GM12878 (cell line): ENCODE results near the gene CD70. TPM values are rescaled to one million over a fixed set of nuclear protein-coding genes. Genes with fewer than 3 reads are reported as not detected.

Experiments used
- ATAC-seq: fragments of 200-7000 bp; cut with Tn5 transposase; 3 replicates; pipeline ENCODE4 v1.9.1; 2020; ENCODE audit warnings: mild to moderate bottlenecking, moderate library complexity
- BruUV-seq: library from RNA; stranded (reverse); fragments of 400-500 nt; replicated peaks from 2 replicates; lab custom pipeline; 2021; lab: Mats Ljungman, UMichigan
- CTCF ChIA-PET: fragments of 300-600 bp; sonication (Branson Sonifier 250); formaldehyde crosslinking; extraction: SDS; loops from one replicate; lab custom pipeline; 2021; ENCODE audit warnings: inconsistent platforms; lab: Yijun Ruan, JAX
- POLR2A ChIA-PET: fragments of 350-600 bp; formaldehyde crosslinking; extraction: SDS; loops from one replicate; lab custom pipeline; 2021; ENCODE audit warnings: inconsistent platforms; lab: Charles Lee
- RAD21 ChIA-PET: fragments of 300-600 bp; sonication (Branson Sonifier 250); formaldehyde crosslinking; loops from one replicate; lab custom pipeline; 2023; ENCODE audit warnings: antibody characterized with exemption; ENCODE audit not compliant: unreplicated experiment; lab: Charles Lee
- SMC1A ChIA-PET: fragments of 300-600 bp; sonication (Branson Sonifier 250); formaldehyde crosslinking; loops from one replicate; lab custom pipeline; 2023; ENCODE audit not compliant: unreplicated experiment, uncharacterized antibody; lab: Charles Lee
- DNase-seq: peaks from one replicate; pipeline ENCODE4 v3.0.0-alpha.2; 2011; ENCODE audit warnings: low read depth, low spot score
- FAIRE-seq: peaks from 3 replicates; lab custom pipeline; 2011; peaks lifted over from hg19 to GRCh38; lab: Jason Lieb, UNC
- H2AFZ ChIP-seq: 2 replicates; pipeline ENCODE4 v1.6.0; 2011; ENCODE audit warnings: low read depth, low read length, control low read depth; ENCODE audit not compliant: control insufficient read depth
- H3K27ac ChIP-seq: 2 replicates; pipeline ENCODE4 v1.5.1; 2011; ENCODE audit warnings: control low read depth; ENCODE audit not compliant: control insufficient read depth, insufficient read depth
- H3K27me3 ChIP-seq, 2 experiments: replicated peaks in 1 of 2; 2 replicates each; pipeline versions ENCODE4 v1.6.0 to v1.6.1; 2011; ENCODE audit warnings: low read length in 1 of 2; ENCODE audit not compliant: control insufficient read depth in 2 of 2, insufficient read depth in 2 of 2
- H3K36me3 ChIP-seq, 2 experiments: 2 replicates each; pipeline ENCODE4 v1.5.1; 2011; ENCODE audit warnings: low read length in 1 of 2; ENCODE audit not compliant: control insufficient read depth in 2 of 2, insufficient read depth in 2 of 2
- H3K4me1 ChIP-seq: 2 replicates; pipeline ENCODE4 v1.6.1; 2011; ENCODE audit warnings: mild to moderate bottlenecking, low read length, moderate library complexity, mixed read lengths; ENCODE audit not compliant: control insufficient read depth, insufficient read depth
- H3K4me2 ChIP-seq: 2 replicates; pipeline ENCODE4 v1.6.0; 2011; ENCODE audit warnings: control low read depth; ENCODE audit not compliant: control insufficient read depth, insufficient read depth
- H3K4me3 ChIP-seq: fragments of 200-600 bp; sonication (generic); 2 replicates; pipeline ENCODE4 v1.5.1; 2016
- H3K79me2 ChIP-seq: 2 replicates; pipeline ENCODE4 v1.6.0; 2011; ENCODE audit warnings: low read length; ENCODE audit not compliant: control insufficient read depth, insufficient read depth
- H3K9ac ChIP-seq: 2 replicates; pipeline ENCODE4 v1.8.0; 2011; ENCODE audit warnings: low read length, control low read depth, mixed read lengths; ENCODE audit not compliant: control insufficient read depth, insufficient read depth
- H3K9me3 ChIP-seq: replicated peaks from 3 replicates; pipeline ENCODE4 v1.5.1; 2011; ENCODE audit warnings: mild to moderate bottlenecking, low read length; ENCODE audit not compliant: control insufficient read depth, insufficient read depth
- H4K20me1 ChIP-seq: 2 replicates; pipeline ENCODE4 v1.6.0; 2011; ENCODE audit not compliant: control insufficient read depth, insufficient read depth
- ASH2L ChIP-seq: fragments of 300-600, 200-600 bp; sonication (generic); IDR thresholded peaks from 2 replicates; pipeline ENCODE4 v1.6.1; 2017; ENCODE audit warnings: low read depth, mild to moderate bottlenecking, borderline replicate concordance
- EED ChIP-seq: sonication (generic); IDR thresholded peaks from 2 replicates; pipeline ENCODE4 v1.6.1; 2016; ENCODE audit warnings: antibody characterized with exemption, low read depth
- IRF4 ChIP-seq: IDR thresholded peaks from 2 replicates; pipeline ENCODE4 v1.6.1; 2011; ENCODE audit warnings: low read depth, low read length
- MYB ChIP-seq: fragments of 150-350 bp; IDR thresholded peaks from 2 replicates; pipeline ENCODE4 v1.6.1; 2014; ENCODE audit warnings: mild to moderate bottlenecking, low read depth, low read length, borderline replicate concordance
- POLR2AphosphoS2 ChIP-seq: IDR thresholded peaks from 2 replicates; pipeline ENCODE4 v1.6.1; 2011; ENCODE audit warnings: low read depth, mild to moderate bottlenecking, low read length, improper control_type of control experiment, moderate library complexity
- PRDM15 ChIP-seq: fragments of 450-650 bp; formaldehyde crosslinking; IDR thresholded peaks from 2 replicates; pipeline ENCODE4 v1.4.0; 2020; ENCODE audit warnings: mild to moderate bottlenecking, moderate library complexity
- ZNF384 ChIP-seq: IDR thresholded peaks from 2 replicates; pipeline ENCODE4 v1.6.1; 2012; ENCODE audit warnings: low read depth, mild to moderate bottlenecking, low read length, improper control_type of control experiment, borderline replicate concordance
- ZNF592 ChIP-seq: fragments of 450-650 bp; IDR thresholded peaks from 2 replicates; pipeline ENCODE4 v1.6.1; 2017; ENCODE audit warnings: mild to moderate bottlenecking, moderate library complexity
- WGBS: methylation state at CpG from one replicate; pipeline ENCODE4 v1.1.6; 2016; ENCODE audit warnings: low lambda C conversion rate; ENCODE audit not compliant: insufficient replicate concordance, insufficient coverage; ENCODE audit errors: missing lambda C conversion rate; 5-methylcytosine and 5-hydroxymethylcytosine counted together
- in situ Hi-C: fragments of 300-500 bp; cut with MboI; formaldehyde crosslinking; loops from 9 replicates; pipeline ENCODE4 v1.14.3; 2018; ENCODE audit warnings: mixed read lengths
- intact Hi-C: fragments of 100-400 bp; cut with micrococcal nuclease; formaldehyde crosslinking; loops from one replicate; pipeline ENCODE4 v1.14.2; 2022; ENCODE audit not compliant: unreplicated experiment
- polyA plus RNA-seq, 11 experiments: library from polyadenylated mRNA; depleted of rRNA in 4 of 11; unstranded in 6 of 11; stranded (reverse) in 5 of 11; fragments of >200 nt; fragmentation: Nextera tagmentation in 4 of 11; fragmentation: Illumina TruSeq in 1 of 11; extraction: Ambion mirVana in 4 of 11; extraction: Trizol in 1 of 11; gene quantifications; 1 replicate in 1 of 11; 2 replicates in 10 of 11; pipeline versions ENCODE4 v1.2.1 to v1.2.3, GENCODE V29; 2011 to 2016; ENCODE audit warnings: inconsistent platforms in 2 of 11, missing spikeins in 2 of 11, low read depth in 1 of 11
- total RNA-seq, 4 experiments: library from RNA; depleted of rRNA in 3 of 4; stranded (reverse); fragments of >200 nt in 3 of 4; fragmentation: Illumina TruSeq in 1 of 4; extraction: Trizol in 1 of 4; gene quantifications; 2 replicates each; pipeline versions ENCODE4 v1.2.1 to v1.2.3, GENCODE V29; 2013 to 2021
- TF ChIP-seq, protein P1 (sequence below): IDR thresholded peaks from 2 replicates; pipeline ENCODE4 v1.6.1; 2012; ENCODE audit warnings: mild to moderate bottlenecking, low read depth, low read length
- TF ChIP-seq, protein P2 (sequence below): fragments of 450-650 bp; conservative IDR thresholded peaks from 2 replicates; pipeline ENCODE4 v1.6.1; 2017; ENCODE audit warnings: mild to moderate bottlenecking, moderate library complexity

The CD70 gene
- total and polyA plus RNA-seq, 10 of the 15 experiments (the other 5 are each of a cell fraction or from before 2014, with no cell fraction given): 16.4 to 441 (median 265) TPM

- Histone ChIP-seq H3K27ac (no peak overlapping the region), H3K4me1 (peaks cover 26% of the 10 kb centered on the region), H3K27me3 (no peaks in the 10 kb centered on the region), H4K20me1 (no peaks in the 10 kb centered on the region), H3K9ac (no peak overlapping the region), H3K9me3 (peaks cover 2% of the 10 kb centered on the region; the same call in 2 of the 3 replicates), H3K36me3 (no peaks in the 10 kb centered on the region), H3K4me3 (no peak overlapping the region), H3K4me2 (no peak overlapping the region), H3K79me2 (no peaks in the 10 kb centered on the region), H2AFZ (no peak overlapping the region)
- ChIA-PET RAD21 (no interaction called here), SMC1A (interaction anchor here (0.6 kb wide), 1 partner anchor 459 kb away, joined by 3 read pairs; no protein-coding TSS in a partner anchor), CTCF (no interaction called here), POLR2A (interaction anchor here (0.6 kb wide), 1 partner anchor 816 kb away, joined by 5 read pairs; no protein-coding TSS in a partner anchor)
- intact Hi-C loops (no loop called here), in situ Hi-C loops (no loop called here)
- FAIRE-seq (no peak), DNase-seq (no peak), ATAC-seq (no peak)
- WGBS: 100% methylated on average over 1 of the region's 1 CpG
- no TSS peak for BruUV-seq
- TF ChIP-seq MYB (no peak), ZNF592 (no peak), PRDM15 (no peak), POLR2AphosphoS2 (no peak), ASH2L (no peak), EED (no peak), IRF4 (no peak), ZNF384 (no peak)
- TF ChIP-seq, protein P1, sequence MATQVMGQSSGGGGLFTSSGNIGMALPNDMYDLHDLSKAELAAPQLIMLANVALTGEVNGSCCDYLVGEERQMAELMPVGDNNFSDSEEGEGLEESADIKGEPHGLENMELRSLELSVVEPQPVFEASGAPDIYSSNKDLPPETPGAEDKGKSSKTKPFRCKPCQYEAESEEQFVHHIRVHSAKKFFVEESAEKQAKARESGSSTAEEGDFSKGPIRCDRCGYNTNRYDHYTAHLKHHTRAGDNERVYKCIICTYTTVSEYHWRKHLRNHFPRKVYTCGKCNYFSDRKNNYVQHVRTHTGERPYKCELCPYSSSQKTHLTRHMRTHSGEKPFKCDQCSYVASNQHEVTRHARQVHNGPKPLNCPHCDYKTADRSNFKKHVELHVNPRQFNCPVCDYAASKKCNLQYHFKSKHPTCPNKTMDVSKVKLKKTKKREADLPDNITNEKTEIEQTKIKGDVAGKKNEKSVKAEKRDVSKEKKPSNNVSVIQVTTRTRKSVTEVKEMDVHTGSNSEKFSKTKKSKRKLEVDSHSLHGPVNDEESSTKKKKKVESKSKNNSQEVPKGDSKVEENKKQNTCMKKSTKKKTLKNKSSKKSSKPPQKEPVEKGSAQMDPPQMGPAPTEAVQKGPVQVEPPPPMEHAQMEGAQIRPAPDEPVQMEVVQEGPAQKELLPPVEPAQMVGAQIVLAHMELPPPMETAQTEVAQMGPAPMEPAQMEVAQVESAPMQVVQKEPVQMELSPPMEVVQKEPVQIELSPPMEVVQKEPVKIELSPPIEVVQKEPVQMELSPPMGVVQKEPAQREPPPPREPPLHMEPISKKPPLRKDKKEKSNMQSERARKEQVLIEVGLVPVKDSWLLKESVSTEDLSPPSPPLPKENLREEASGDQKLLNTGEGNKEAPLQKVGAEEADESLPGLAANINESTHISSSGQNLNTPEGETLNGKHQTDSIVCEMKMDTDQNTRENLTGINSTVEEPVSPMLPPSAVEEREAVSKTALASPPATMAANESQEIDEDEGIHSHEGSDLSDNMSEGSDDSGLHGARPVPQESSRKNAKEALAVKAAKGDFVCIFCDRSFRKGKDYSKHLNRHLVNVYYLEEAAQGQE: no peak
- TF ChIP-seq, protein P2, sequence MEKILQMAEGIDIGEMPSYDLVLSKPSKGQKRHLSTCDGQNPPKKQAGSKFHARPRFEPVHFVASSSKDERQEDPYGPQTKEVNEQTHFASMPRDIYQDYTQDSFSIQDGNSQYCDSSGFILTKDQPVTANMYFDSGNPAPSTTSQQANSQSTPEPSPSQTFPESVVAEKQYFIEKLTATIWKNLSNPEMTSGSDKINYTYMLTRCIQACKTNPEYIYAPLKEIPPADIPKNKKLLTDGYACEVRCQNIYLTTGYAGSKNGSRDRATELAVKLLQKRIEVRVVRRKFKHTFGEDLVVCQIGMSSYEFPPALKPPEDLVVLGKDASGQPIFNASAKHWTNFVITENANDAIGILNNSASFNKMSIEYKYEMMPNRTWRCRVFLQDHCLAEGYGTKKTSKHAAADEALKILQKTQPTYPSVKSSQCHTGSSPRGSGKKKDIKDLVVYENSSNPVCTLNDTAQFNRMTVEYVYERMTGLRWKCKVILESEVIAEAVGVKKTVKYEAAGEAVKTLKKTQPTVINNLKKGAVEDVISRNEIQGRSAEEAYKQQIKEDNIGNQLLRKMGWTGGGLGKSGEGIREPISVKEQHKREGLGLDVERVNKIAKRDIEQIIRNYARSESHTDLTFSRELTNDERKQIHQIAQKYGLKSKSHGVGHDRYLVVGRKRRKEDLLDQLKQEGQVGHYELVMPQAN: no peak
Measured at GRCh38 chr19:6573350-6573749, 17.6 kb downstream of the CD70 start.
